Muscle layer of colon (tissue), 2 donors: ENCODE measurements around the gene COX10.
"Not testable (repeated sequence)": the region's sequence is repeated elsewhere in the genome, so short reads cannot be mapped to it uniquely, and the experiment has no call there.

ENCODE experiments used
- H3K27ac ChIP-seq: one replicate; pipeline ENCODE4 v1.7.0; 2013; ENCODE audit warnings: low read depth, mild to moderate bottlenecking, low read length, moderate library complexity
- H3K27me3 ChIP-seq, 2 donors: one replicate each; pipeline ENCODE4 v1.7.0; 2013; ENCODE audit warnings: low read length in 2 of 2, mild to moderate bottlenecking in 2 of 2; ENCODE audit not compliant: insufficient read depth in 2 of 2, control insufficient read depth in 1 of 2
- H3K36me3 ChIP-seq: one replicate; pipeline ENCODE4 v1.7.0; 2013; ENCODE audit warnings: mild to moderate bottlenecking, low read length; ENCODE audit not compliant: insufficient read depth
- H3K4me1 ChIP-seq: one replicate; pipeline ENCODE4 v1.7.0; 2013; ENCODE audit warnings: mild to moderate bottlenecking, low read length; ENCODE audit not compliant: insufficient read depth
- H3K4me3 ChIP-seq, 2 donors: one replicate each; pipeline ENCODE4 v1.7.0; 2013; ENCODE audit warnings: low read length in 2 of 2, low read depth in 1 of 2, mild to moderate bottlenecking in 1 of 2, moderate library complexity in 1 of 2
- H3K9ac ChIP-seq: one replicate; pipeline ENCODE4 v1.7.0; 2013; ENCODE audit warnings: low read length
- H3K9me3 ChIP-seq: one replicate; pipeline ENCODE4 v1.7.0; 2013; ENCODE audit warnings: mild to moderate bottlenecking, low read length
- donor health status: abdominal sarcoma.
- donor health status: Adenocarcinoma of cecum.

COX10 gene

DNA sequence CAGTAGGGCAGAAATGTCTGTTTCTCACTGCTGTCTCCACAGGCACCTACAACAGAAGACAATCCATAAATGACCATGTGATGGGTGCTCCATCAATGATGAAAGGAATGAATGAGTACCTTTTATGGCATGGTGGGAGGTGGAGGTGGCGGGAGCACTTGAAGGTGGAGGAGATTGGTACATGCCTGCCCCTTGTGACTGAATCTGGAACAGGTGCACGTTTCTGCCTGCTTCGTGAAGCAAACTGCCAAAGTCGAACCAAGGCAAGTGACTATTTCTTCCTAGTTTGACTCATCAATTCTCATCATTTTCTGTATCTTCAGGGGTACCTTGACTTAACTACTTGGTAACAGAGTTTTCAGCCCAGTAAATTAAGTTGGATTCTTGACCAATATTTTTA is 141.9 kb downstream of the COX10 start:
- Histone ChIP-seq H3K27ac (no peak overlapping the region), H3K4me1 (no peaks in the 10 kb centered on the region), H3K4me3 (no peak overlapping the region), H3K27me3 (no peaks in the 10 kb centered on the region), H3K9me3 (no peaks in the 10 kb centered on the region), H3K9ac (no peak overlapping the region), H3K36me3 (peaks cover 17% of the 10 kb centered on the region)

DNA sequence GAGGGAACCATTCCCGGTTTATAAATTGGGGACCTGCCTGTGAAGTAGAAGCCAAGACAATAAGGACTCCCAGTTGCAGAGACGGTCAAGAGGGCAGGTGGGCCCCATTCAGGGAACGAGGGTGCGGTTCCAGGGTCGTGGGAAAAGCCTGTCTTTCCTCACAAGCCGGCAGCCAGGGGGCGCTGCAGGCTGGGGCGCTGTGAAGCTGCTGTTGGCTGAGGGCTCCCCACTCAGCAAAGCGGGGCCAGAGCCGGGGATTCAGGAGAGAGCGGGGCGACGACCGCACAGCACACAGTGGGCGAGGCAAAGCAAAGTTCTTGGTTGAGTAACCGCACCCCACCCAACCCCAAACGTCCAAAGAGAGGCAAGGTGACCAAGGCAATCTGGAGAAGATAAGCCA is 142.5 kb downstream of the COX10 start:
- Histone ChIP-seq H3K9me3 (no peaks in the 10 kb centered on the region), H3K4me3 (no peak overlapping the region), H3K4me1 (no peaks in the 10 kb centered on the region), H3K27me3 (no peaks in the 10 kb centered on the region), H3K9ac (no peak overlapping the region), H3K27ac (no peak overlapping the region), H3K36me3 (peaks cover 16% of the 10 kb centered on the region)

DNA sequence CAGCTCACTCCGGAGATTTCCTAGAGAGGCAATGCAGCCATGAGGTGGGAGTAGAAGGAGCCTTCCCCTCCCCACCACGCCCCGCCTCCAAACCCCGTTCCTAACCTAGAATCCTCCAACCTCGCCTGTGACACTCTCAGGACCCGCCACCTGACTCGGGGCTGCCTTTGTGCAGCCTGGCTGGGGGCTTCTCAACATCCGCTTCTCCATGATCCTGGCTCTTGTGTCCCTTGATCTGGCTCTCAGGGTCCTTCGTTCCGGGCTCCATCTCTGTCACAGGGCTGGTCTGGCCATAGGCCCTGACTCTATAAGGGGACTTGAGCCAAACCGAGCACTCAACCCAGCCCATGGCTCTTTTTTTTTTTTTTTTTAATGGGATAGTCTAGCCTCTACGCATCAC is 143.1 kb downstream of the COX10 start:
- H3K4me3 ChIP-seq: no peak overlapping the region
- H3K9me3 ChIP-seq: no peaks in the 10 kb centered on the region
- peaks cover 10% of the 10 kb centered on the region for H3K36me3 ChIP-seq
- no peak overlapping the region for H3K27ac ChIP-seq
- H3K27me3 ChIP-seq: no peaks in the 10 kb centered on the region
- no peak overlapping the region for H3K9ac ChIP-seq
- H3K4me1 ChIP-seq: no peaks in the 10 kb centered on the region

DNA sequence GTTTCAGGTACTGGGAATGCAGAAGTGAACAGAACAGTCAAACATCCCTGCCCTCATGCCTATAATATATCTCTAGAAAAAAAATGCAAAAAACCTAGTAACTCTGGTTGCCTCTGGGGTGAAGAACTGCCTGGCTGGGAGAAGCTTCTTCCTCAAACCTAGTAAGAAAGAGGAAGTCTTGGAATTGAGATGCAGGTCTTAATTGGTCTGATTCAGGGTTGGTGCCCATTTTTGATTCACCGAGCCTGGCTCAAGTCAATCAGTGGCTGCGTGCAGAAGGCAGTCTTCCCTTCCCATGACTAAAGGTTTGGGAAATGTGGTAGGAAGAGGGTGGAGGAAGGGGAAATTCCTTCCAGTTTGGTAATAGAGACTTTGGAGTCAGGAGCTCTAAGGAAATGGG is 145.0 kb downstream of the COX10 start:
- Histone ChIP-seq H3K4me3 (no peak overlapping the region), H3K36me3 (no peaks in the 10 kb centered on the region), H3K4me1 (no peaks in the 10 kb centered on the region), H3K9ac (no peak overlapping the region), H3K27me3 (no peaks in the 10 kb centered on the region), H3K9me3 (no peaks in the 10 kb centered on the region), H3K27ac (no peak overlapping the region)

DNA sequence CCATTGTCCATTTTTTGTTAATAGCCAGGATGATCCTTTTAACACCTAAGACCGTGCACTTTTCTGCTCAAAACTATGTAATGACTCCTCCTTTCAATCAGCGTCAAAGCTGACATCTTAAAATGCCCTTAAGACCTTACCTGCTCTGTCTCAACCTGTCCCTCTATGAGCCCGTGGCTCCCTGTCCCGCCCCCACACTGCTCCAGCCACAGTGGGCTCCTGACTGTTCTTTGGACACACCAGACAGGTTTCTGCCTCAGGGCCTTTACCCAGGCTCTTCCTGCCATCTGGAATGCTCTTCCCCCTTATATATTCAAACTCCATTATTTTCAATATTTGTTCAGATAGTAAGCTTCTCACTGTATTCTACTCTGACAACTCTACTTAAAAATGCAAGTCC is 153.3 kb downstream of the COX10 start:
- no peaks in the 10 kb centered on the region for H3K36me3 ChIP-seq
- H3K4me1 ChIP-seq: no peaks in the 10 kb centered on the region
- H3K27me3 ChIP-seq: no peaks in the 10 kb centered on the region
- no peaks in the 10 kb centered on the region for H3K9me3 ChIP-seq
- H3K9ac ChIP-seq: no peak overlapping the region
- no peak overlapping the region for H3K4me3 ChIP-seq
- H3K27ac ChIP-seq: no peak overlapping the region

DNA sequence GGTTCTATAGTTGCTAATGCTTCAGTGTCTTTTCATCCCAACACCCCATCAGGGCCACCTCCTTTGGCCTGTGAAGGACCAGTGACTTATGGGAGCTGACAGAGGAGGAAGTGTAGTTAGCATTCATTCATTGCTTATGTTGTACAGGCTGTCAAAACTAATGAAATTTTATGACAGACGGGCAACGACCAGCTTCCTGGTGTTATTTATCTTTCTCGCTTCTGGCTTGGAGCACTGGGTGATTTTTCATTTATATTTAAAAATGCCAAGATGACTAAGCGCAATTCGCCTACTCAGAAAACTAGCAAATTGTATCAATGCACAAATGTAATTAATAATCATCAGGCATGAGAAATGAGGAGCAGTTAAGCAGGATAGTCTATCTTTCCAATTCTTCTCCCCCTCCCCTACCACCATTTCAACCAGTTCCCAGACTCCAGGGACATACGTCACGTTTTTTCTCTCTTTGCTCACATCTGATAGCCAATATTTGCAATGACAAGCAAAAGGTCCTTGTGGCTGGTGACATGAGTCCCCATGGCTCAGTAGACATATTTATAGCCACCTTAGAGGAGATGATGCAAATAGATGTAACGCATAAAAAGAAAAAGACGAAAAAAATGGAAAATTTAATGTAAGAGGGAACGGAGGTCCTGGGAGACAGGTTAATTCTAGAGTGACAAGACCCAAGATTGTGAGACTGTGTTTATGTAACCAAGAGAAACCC is 156.1 kb downstream of the COX10 start:
- Histone ChIP-seq H3K4me1 (peaks cover 9% of the 10 kb centered on the region), H3K9ac (no peak overlapping the region), H3K27me3 (no peaks in the 10 kb centered on the region), H3K27ac (no peak overlapping the region), H3K4me3 (no peak overlapping the region), H3K9me3 (no peaks in the 10 kb centered on the region), H3K36me3 (no peaks in the 10 kb centered on the region)

DNA sequence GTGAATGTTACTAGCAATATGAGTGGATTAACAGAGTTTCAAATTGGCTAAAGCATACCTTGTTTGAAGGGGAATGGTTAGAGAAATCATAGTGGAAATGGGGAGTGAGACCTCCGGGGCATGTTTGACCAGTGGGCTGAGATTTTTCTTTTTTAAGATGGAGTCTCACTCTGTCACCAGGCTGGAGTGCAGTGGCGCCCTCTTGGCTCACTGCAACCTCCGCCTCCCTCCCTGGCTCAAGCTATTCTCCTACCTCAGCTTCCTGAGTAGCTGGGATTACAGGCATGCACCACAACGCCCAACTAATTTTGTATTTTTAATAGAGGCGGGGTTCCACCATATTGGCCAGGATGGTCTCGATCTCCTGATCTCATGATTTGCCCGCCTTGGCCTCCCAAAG is 157.7 kb downstream of the COX10 start:
- Histone ChIP-seq H3K27ac (no peak overlapping the region), H3K36me3 (no peaks in the 10 kb centered on the region), H3K4me3 (no peak overlapping the region), H3K27me3 (no peaks in the 10 kb centered on the region), H3K9me3 (no peaks in the 10 kb centered on the region), H3K4me1 (peaks cover 9% of the 10 kb centered on the region), H3K9ac (no peak overlapping the region)

DNA sequence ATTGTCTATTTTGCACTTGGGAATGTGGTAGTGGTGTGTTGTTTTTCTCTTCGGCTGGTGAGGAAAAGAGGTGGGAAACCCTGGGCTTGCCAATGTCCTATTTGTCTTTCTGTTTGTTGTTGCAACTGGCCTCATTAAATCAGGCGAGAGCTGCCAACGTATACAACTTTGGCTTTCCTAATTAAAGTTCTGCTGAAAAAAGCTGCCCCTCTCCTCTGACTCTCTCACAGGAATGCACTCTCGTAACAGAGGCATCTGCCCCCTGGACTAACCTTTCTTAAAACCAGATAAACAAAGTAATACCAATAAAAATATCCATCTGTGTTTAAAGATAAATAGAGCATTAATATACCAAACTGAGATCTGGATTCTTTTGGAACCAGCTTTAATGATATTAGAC is 159.6 kb downstream of the COX10 start:
- Histone ChIP-seq H3K27ac (no peak overlapping the region), H3K9ac (no peak overlapping the region), H3K4me3 (no peak overlapping the region), H3K4me1 (peaks cover 9% of the 10 kb centered on the region), H3K9me3 (no peaks in the 10 kb centered on the region), H3K27me3 (no peaks in the 10 kb centered on the region), H3K36me3 (no peaks in the 10 kb centered on the region)

DNA sequence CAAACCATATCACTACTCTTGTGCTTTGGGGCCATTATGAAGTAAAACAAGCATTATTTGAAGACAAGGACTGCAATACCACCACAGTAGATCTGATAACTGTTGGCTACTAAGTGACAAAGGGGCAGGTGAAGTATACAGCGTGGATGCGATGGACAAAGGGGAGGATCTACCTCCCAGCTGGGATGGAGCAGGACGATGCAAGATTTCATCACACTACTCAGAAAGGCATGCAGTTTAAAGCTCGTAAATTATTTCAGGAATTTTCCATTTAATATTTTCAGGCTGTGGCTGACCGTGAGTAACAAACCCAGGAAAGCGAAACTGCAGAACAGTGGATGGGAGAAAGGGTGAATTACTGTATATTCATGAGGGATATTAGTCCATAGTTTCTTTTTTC is 161.9 kb downstream of the COX10 start:
- H3K9me3 ChIP-seq, H3K27me3 ChIP-seq, H3K27ac ChIP-seq, H3K4me3 ChIP-seq, H3K4me1 ChIP-seq, H3K9ac ChIP-seq, H3K36me3 ChIP-seq: not testable (repeated sequence)

DNA sequence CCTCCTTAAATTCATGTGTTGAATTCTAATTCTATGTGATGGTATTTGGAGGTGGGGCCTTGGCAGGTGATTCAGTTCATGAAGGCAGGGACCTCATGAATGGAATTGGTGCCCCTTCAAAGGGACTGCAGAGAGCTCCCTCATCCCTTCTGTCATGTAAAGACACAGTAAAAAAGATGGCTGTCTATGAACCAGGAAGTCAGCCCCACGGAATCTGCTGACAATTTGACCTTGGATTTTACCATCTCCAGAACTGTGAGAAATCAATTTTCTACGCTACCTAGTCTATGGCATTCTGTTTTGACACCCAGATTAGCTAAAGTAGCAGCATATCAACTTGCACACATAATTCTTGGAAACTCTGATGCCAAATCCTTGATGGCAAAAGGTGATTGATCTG is 165.7 kb downstream of the COX10 start:
- H3K4me1 ChIP-seq, H3K27ac ChIP-seq, H3K36me3 ChIP-seq, H3K27me3 ChIP-seq, H3K4me3 ChIP-seq, H3K9me3 ChIP-seq, H3K9ac ChIP-seq: not testable (repeated sequence)

DNA sequence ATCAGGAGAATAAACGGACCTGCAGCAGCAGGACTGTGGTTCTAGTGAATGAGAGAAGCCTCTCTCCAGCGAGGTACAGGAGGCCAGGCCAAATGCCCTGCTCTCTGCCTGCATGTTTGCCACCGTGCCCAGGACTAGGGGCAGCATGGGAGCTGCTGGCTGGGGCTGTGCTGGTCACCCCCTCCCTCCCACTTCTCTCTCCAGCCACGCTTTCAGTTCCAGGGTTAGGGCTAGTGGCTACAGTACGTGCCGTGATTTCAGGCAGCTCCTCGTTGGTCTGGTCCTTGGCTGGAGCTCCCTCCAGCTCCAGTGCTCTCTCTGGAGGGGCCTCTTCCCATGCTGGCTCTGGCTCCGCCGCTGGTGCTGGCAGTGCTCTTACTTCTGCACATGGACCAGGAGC is 166.7 kb downstream of the COX10 start:
- not testable (repeated sequence) for H3K4me1 ChIP-seq, H3K9me3 ChIP-seq, H3K4me3 ChIP-seq, H3K27me3 ChIP-seq, H3K27ac ChIP-seq, H3K9ac ChIP-seq, H3K36me3 ChIP-seq

DNA sequence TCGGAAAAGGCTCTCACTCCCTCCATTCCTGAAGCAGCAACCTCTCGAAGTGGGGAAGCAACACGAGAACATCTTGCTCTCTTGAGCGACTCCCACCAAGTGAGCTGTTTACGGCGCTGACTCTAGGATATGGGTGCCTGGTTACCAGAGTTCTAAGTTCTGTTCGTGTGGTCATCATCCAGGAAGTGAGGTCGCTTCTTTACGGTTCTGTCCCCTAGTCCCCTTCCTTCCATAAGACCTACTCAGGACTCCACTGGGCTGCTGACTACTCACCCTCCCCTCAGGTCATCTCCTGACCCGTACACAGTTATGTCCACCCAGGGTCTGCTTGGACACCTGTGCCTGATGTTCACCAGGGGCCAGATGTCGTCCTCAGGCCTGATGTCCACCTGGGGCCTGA is 167.5 kb downstream of the COX10 start, which contains the start of gene CDRT15:
CDRT15 (minus strand) TSS at position 101 of the 400 bp plus-strand sequence; CDS start at position 72, 29 bp downstream.
- H3K4me1 ChIP-seq, H3K9me3 ChIP-seq, H3K4me3 ChIP-seq, H3K9ac ChIP-seq, H3K27ac ChIP-seq, H3K36me3 ChIP-seq, H3K27me3 ChIP-seq: not testable (repeated sequence)
